K562 (cell line): ENCODE data around the gene RPL10A. TPM values are rescaled to one million over a fixed set of nuclear protein-coding genes. Genes with fewer than 3 reads are reported as not detected.

Experiments
- ATAC-seq: fragments of 200-7000 bp; cut with Tn5 transposase; 3 replicates; pipeline ENCODE4 v1.9.1; 2020; ENCODE audit warnings: moderate library complexity
- BruUV-seq: library from RNA; stranded (reverse); fragments of 400-500 nt; replicated peaks from 2 replicates; lab custom pipeline; 2021; lab: Mats Ljungman, UMichigan
- CTCF ChIA-PET: fragments of 300-600 bp; formaldehyde crosslinking; extraction: SDS; loops from one replicate; lab custom pipeline; 2021; ENCODE audit warnings: low intra/inter-chr PET ratio; lab: Yijun Ruan, JAX
- POLR2A ChIA-PET: fragments of 300-600, 350-650 bp; sonication (Branson Sonifier 250); formaldehyde crosslinking; extraction: SDS; loops from one replicate; lab custom pipeline; 2021; ENCODE audit warnings: antibody characterized with exemption, inconsistent platforms; lab: Yijun Ruan, JAX
- DNase-seq, 4 experiments: peaks; one replicate each; pipeline versions ENCODE4 v3.0.0 to v3.0.0-alpha.2; 2011 to 2018; ENCODE audit warnings: low spot score in 3 of 4, mixed read lengths in 3 of 4; ENCODE audit errors: extremely low read depth in 1 of 4
- FAIRE-seq: peaks from 2 replicates; lab custom pipeline; 2011; peaks lifted over from hg19 to GRCh38; lab: Jason Lieb, UNC
- H2AFZ ChIP-seq: 2 replicates; pipeline ENCODE4 v1.6.0; 2011; ENCODE audit warnings: low read depth, low read length, control low read depth, inconsistent platforms
- H3K27ac ChIP-seq: fragments of 200-600 bp; 3 replicates; pipeline ENCODE4 v1.8.0; 2011; ENCODE audit warnings: low read depth, mild to moderate bottlenecking, control low read depth, inconsistent platforms, low read length, moderate library complexity, mixed read lengths; ENCODE audit errors: extremely low read depth
- H3K27me3 ChIP-seq, 2 experiments: fragments of 300-600 bp in 1 of 2; 2 replicates in 1 of 2; 3 replicates in 1 of 2; pipeline versions ENCODE4 v1.6.0 to v1.8.0; 2011; ENCODE audit warnings: inconsistent platforms in 2 of 2, low read length in 2 of 2, mild to moderate bottlenecking in 1 of 2, mixed read lengths in 1 of 2, moderate library complexity in 1 of 2; ENCODE audit not compliant: control insufficient read depth in 2 of 2, insufficient read depth in 2 of 2
- H3K36me3 ChIP-seq: fragments of 300-600 bp; 3 replicates; pipeline ENCODE4 v1.8.0; 2011; ENCODE audit warnings: mild to moderate bottlenecking, low read length, inconsistent platforms; ENCODE audit not compliant: control insufficient read depth, insufficient read depth
- H3K4me1 ChIP-seq, 2 experiments: fragments of 200-600 bp in 1 of 2; replicated peaks in 1 of 2; 2 replicates in 1 of 2; 3 replicates in 1 of 2; pipeline versions ENCODE4 v1.5.1 to v1.8.0; 2011; ENCODE audit warnings: inconsistent platforms in 2 of 2, low read length in 2 of 2, mild to moderate bottlenecking in 1 of 2, mixed read lengths in 1 of 2, moderate library complexity in 1 of 2; ENCODE audit not compliant: control insufficient read depth in 2 of 2, insufficient read depth in 2 of 2
- H3K4me2 ChIP-seq: 2 replicates; pipeline ENCODE4 v1.6.1; 2011; ENCODE audit warnings: low read length, control low read depth, inconsistent platforms, mixed read lengths; ENCODE audit not compliant: insufficient read depth
- H3K4me3 ChIP-seq: fragments of 200-600 bp; sonication (generic), shearing (Covaris generic); 2 replicates; pipeline ENCODE4 v1.5.1; 2016; ENCODE audit warnings: control low read depth, inconsistent platforms
- H3K79me2 ChIP-seq: fragments of 200-600 bp; 3 replicates; pipeline ENCODE4 v1.8.0; 2011; ENCODE audit warnings: low read length, inconsistent platforms; ENCODE audit not compliant: control insufficient read depth, insufficient read depth
- H3K9ac ChIP-seq, 2 experiments: 2 replicates each; pipeline versions ENCODE4 v1.6.0 to v1.6.1; 2011; ENCODE audit warnings: low read depth in 2 of 2, low read length in 2 of 2, control low read depth in 1 of 2, inconsistent platforms in 1 of 2, mild to moderate bottlenecking in 1 of 2, mixed read lengths in 1 of 2; ENCODE audit not compliant: insufficient read depth in 1 of 2
- H3K9me1 ChIP-seq: one replicate; pipeline ENCODE4 v1.6.0; 2011; ENCODE audit warnings: inconsistent platforms, mild to moderate bottlenecking, low read length, moderate library complexity; ENCODE audit not compliant: control insufficient read depth, insufficient read depth
- H3K9me3 ChIP-seq: replicated peaks from 2 replicates; pipeline ENCODE4 v1.5.1; 2011; ENCODE audit warnings: low read depth, low read length, inconsistent platforms; ENCODE audit not compliant: control insufficient read depth, insufficient read depth
- H4K20me1 ChIP-seq: replicated peaks from 2 replicates; pipeline ENCODE4 v1.6.1; 2011; ENCODE audit warnings: low read length, inconsistent platforms, mixed read lengths; ENCODE audit not compliant: control insufficient read depth, insufficient read depth
- ATF7 ChIP-seq: fragments of 450-650 bp; IDR thresholded peaks from 2 replicates; pipeline ENCODE4 v1.7.1; 2014; ENCODE audit warnings: mild to moderate bottlenecking, moderate library complexity
- L3MBTL2 ChIP-seq: fragments of 450-650 bp; IDR thresholded peaks from 2 replicates; pipeline ENCODE4 v1.6.1; 2016; ENCODE audit warnings: mild to moderate bottlenecking, moderate library complexity
- LCOR ChIP-seq: sonication (generic); formaldehyde crosslinking; IDR thresholded peaks from 2 replicates; pipeline ENCODE4 v1.8.0; 2022; ENCODE audit warnings: mild to moderate bottlenecking, missing genetic modification reagents
- ZNF347 ChIP-seq: fragments of 450-650 bp; formaldehyde crosslinking; IDR thresholded peaks from 2 replicates; pipeline ENCODE4 v1.4.0; 2020; ENCODE audit warnings: low read depth, mild to moderate bottlenecking, moderate library complexity
- ZNF436 ChIP-seq: fragments of 250-450, 450-650 bp; sonication (Bioruptor Pico); formaldehyde crosslinking; IDR thresholded peaks from 2 replicates; pipeline ENCODE4 v1.7.0; 2020; ENCODE audit warnings: mild to moderate bottlenecking
- ZNF695 ChIP-seq: fragments of 450-650 bp; formaldehyde crosslinking; IDR thresholded peaks from 2 replicates; pipeline ENCODE4 v1.4.0; 2020; ENCODE audit warnings: mild to moderate bottlenecking, moderate library complexity
- ZNF77 ChIP-seq: fragments of 250-450 bp; sonication (Bioruptor Pico); IDR thresholded peaks from 2 replicates; pipeline ENCODE4 v1.5.0; 2020
- WGBS: fragments of 100-300 bp; shearing (Covaris generic); methylation state at CpG from one replicate; pipeline ENCODE4 v1.1.6; 2016; ENCODE audit warnings: low coverage, mixed read lengths; ENCODE audit not compliant: insufficient coverage; ENCODE audit errors: missing lambda C conversion rate; 5-methylcytosine and 5-hydroxymethylcytosine counted together
- in situ Hi-C: fragments of 300-500 bp; cut with MboI; formaldehyde crosslinking; loops from 4 replicates; pipeline ENCODE4 v1.15.0; 2018; ENCODE audit warnings: inconsistent platforms, mixed read lengths
- intact Hi-C: fragments of 100-400 bp; cut with micrococcal nuclease; formaldehyde crosslinking; loops from 2 replicates; pipeline ENCODE4 v1.14.2; 2022
- polyA plus RNA-seq, 8 experiments: library from polyadenylated mRNA; depleted of rRNA in 4 of 8; stranded (reverse) in 5 of 8; unstranded in 3 of 8; fragments of >200 nt; fragmentation: Nextera tagmentation in 2 of 8; fragmentation: Illumina TruSeq in 1 of 8; extraction: Ambion mirVana in 2 of 8; extraction: Trizol in 1 of 8; gene quantifications; 2 replicates each; pipeline versions ENCODE4 v1.2.1 to v1.2.3, GENCODE V29; 2011 to 2014; ENCODE audit warnings: inconsistent platforms in 1 of 8, missing spikeins in 1 of 8
- total RNA-seq, 7 experiments: library from RNA; depleted of rRNA in 6 of 7; stranded (reverse); fragments of >200 nt in 6 of 7; fragmentation: Illumina TruSeq in 2 of 7; extraction: Trizol in 2 of 7; gene quantifications; 2 replicates each; pipeline versions ENCODE4 v1.2.1 to v1.2.3, GENCODE V29; 2011 to 2021; ENCODE audit warnings: low replicate concordance in 1 of 7
- TF ChIP-seq, protein P1 (sequence below), 3 experiments: IDR thresholded peaks in 2 of 3; conservative IDR thresholded peaks in 1 of 3; 2 replicates each; pipeline ENCODE4 v1.5.1; 2011 to 2012; ENCODE audit warnings: low read length in 3 of 3, mild to moderate bottlenecking in 3 of 3, control low read depth in 2 of 3, improper control_type of control experiment in 1 of 3, inconsistent platforms in 1 of 3, low read depth in 1 of 3, mixed read lengths in 1 of 3, moderate library complexity in 1 of 3; ENCODE audit not compliant: insufficient read depth in 2 of 3
- TF ChIP-seq, protein P2 (sequence below), 2 experiments: IDR thresholded peaks; 2 replicates each; pipeline ENCODE4 v1.6.1; 2011; ENCODE audit warnings: borderline replicate concordance in 1 of 2, control low read depth in 1 of 2, low read depth in 1 of 2, low read length in 1 of 2, mild to moderate bottlenecking in 1 of 2, mixed read lengths in 1 of 2, moderate library complexity in 1 of 2; ENCODE audit not compliant: insufficient read depth in 1 of 2, insufficient read length in 1 of 2, poor library complexity in 1 of 2, severe bottlenecking in 1 of 2; ENCODE audit errors: extremely low read depth in 1 of 2
- TF ChIP-seq, protein P3 (sequence below): IDR thresholded peaks from 3 replicates; pipeline ENCODE4 v1.6.1; 2011; ENCODE audit warnings: borderline replicate concordance, mild to moderate bottlenecking, moderate library complexity; ENCODE audit not compliant: insufficient read length; ENCODE audit errors: extremely low read depth
- TF ChIP-seq, protein P4 (sequence below): sonication (generic); formaldehyde crosslinking; IDR thresholded peaks from 2 replicates; pipeline ENCODE4 v1.8.1; 2022; ENCODE audit warnings: missing genetic modification reagents

RPL10A gene
- total and polyA plus RNA-seq, 9 of the 15 experiments (the other 6 are each of a cell fraction or from before 2014, with no cell fraction given) = 1,589 to 3,237 (median 2,116) TPM

DNA sequence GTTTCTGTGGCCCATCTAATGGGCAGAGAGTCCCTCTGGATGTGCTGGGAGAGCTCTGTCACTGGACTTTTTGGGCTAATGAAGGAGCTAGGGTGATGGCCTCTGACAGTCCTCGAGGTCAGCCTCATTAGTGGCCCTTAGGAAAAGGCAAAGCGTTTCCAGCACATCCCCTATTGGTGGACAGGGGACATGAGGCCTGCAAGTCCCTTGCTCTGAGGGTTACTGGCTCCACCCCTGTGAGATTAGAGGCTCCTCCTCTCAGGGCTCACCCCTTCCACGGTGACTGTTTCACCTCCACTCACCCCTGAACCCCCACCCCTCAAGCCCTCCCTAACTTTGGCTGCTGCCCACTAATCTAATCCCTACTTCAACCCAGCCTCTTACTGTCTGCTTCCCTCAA is 28.9 kb upstream of the RPL10A start (continued):
- TF ChIP-seq, protein P1, sequence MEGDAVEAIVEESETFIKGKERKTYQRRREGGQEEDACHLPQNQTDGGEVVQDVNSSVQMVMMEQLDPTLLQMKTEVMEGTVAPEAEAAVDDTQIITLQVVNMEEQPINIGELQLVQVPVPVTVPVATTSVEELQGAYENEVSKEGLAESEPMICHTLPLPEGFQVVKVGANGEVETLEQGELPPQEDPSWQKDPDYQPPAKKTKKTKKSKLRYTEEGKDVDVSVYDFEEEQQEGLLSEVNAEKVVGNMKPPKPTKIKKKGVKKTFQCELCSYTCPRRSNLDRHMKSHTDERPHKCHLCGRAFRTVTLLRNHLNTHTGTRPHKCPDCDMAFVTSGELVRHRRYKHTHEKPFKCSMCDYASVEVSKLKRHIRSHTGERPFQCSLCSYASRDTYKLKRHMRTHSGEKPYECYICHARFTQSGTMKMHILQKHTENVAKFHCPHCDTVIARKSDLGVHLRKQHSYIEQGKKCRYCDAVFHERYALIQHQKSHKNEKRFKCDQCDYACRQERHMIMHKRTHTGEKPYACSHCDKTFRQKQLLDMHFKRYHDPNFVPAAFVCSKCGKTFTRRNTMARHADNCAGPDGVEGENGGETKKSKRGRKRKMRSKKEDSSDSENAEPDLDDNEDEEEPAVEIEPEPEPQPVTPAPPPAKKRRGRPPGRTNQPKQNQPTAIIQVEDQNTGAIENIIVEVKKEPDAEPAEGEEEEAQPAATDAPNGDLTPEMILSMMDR (IDR thresholded peaks at IDR 0.05 in 2 of 3, conservative IDR thresholded peaks at IDR 0.05 in 1 of 3; ENCODE audit: insufficient read depth in 2 of 3, low read depth in 1 of 3, low read length in 3 of 3) = peak; percentile 8 to 25 (median 16); a peak in 1 of 6 replicates
- TF ChIP-seq L3MBTL2 = peak; percentile 80
- TF ChIP-seq ZNF347 (CRISPR knock-in tag) = no peak

DNA sequence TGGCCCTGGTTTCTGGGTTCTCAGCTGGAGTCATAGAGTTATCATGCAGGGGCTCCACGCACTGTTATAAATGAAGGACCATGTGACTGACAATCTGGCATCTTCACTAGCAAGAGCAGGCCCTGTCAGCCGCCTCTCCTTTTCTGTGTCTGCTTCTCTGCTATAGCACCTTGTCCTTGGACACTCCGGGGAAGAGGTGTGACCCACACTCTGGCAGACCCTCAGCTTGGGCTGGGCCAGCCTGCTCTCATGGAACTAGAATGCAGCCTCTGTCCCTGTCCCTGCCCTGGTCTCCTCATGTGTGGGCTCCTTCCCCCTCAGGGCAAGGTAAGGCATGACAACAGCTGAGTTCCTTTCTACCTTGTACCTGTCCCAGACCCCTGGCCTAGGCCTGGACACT is 27.0 kb upstream of the RPL10A start:
- no TSS peak for BruUV-seq
- peaks cover 4 to 12% of the 10 kb centered on the region in 2 experiments; a peak in 4 of 5 replicates for H3K27me3 ChIP-seq
- H3K9ac ChIP-seq = no peak overlapping the region; a peak in 1 of 4 replicates
- ChIA-PET CTCF (interaction anchor here (1.4 kb wide), 1 partner anchor 8 kb away, joined by 4 read pairs; no protein-coding TSS in a partner anchor), POLR2A (no interaction called here)
- in situ Hi-C loops (no loop called here), intact Hi-C loops (no loop called here)
- peaks cover 5 to 13% of the 10 kb centered on the region in 2 experiments; a peak in 3 of 5 replicates for H3K4me1 ChIP-seq
- no peaks in the 10 kb centered on the region for H3K79me2 ChIP-seq
- no peaks in the 10 kb centered on the region for H3K9me3 ChIP-seq
- no peaks in the 10 kb centered on the region for H4K20me1 ChIP-seq
- DNase-seq = no peak
- no peak overlapping the region for H3K27ac ChIP-seq
- H3K9me1 ChIP-seq = no peaks in the 10 kb centered on the region
- 32% methylated on average over 3 of the region's 3 CpGs for WGBS
- H3K36me3 ChIP-seq = no peaks in the 10 kb centered on the region
- no peak overlapping the region for H3K4me3 ChIP-seq
- FAIRE-seq = no peak
- ATAC-seq = no peak
- H2AFZ ChIP-seq = no peak overlapping the region
- H3K4me2 ChIP-seq = no peak overlapping the region
- TF ChIP-seq, protein P2, sequence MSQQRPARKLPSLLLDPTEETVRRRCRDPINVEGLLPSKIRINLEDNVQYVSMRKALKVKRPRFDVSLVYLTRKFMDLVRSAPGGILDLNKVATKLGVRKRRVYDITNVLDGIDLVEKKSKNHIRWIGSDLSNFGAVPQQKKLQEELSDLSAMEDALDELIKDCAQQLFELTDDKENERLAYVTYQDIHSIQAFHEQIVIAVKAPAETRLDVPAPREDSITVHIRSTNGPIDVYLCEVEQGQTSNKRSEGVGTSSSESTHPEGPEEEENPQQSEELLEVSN (IDR thresholded peaks at IDR 0.05; ENCODE audit: borderline replicate concordance in 1 of 2, extremely low read depth in 1 of 2, insufficient read depth in 1 of 2, insufficient read length in 1 of 2, low read depth in 1 of 2, low read length in 1 of 2, poor library complexity in 1 of 2, severe bottlenecking in 1 of 2) = no peak
- TF ChIP-seq LCOR (no peak), ATF7 (no peak), ZNF695 (CRISPR knock-in tag) (no peak), ZNF77 (CRISPR knock-in tag) (no peak), ZNF436 (CRISPR knock-in tag) (no peak)
- TF ChIP-seq, protein P3, sequence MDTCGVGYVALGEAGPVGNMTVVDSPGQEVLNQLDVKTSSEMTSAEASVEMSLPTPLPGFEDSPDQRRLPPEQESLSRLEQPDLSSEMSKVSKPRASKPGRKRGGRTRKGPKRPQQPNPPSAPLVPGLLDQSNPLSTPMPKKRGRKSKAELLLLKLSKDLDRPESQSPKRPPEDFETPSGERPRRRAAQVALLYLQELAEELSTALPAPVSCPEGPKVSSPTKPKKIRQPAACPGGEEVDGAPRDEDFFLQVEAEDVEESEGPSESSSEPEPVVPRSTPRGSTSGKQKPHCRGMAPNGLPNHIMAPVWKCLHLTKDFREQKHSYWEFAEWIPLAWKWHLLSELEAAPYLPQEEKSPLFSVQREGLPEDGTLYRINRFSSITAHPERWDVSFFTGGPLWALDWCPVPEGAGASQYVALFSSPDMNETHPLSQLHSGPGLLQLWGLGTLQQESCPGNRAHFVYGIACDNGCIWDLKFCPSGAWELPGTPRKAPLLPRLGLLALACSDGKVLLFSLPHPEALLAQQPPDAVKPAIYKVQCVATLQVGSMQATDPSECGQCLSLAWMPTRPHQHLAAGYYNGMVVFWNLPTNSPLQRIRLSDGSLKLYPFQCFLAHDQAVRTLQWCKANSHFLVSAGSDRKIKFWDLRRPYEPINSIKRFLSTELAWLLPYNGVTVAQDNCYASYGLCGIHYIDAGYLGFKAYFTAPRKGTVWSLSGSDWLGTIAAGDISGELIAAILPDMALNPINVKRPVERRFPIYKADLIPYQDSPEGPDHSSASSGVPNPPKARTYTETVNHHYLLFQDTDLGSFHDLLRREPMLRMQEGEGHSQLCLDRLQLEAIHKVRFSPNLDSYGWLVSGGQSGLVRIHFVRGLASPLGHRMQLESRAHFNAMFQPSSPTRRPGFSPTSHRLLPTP = no peak
- TF ChIP-seq, protein P4, sequence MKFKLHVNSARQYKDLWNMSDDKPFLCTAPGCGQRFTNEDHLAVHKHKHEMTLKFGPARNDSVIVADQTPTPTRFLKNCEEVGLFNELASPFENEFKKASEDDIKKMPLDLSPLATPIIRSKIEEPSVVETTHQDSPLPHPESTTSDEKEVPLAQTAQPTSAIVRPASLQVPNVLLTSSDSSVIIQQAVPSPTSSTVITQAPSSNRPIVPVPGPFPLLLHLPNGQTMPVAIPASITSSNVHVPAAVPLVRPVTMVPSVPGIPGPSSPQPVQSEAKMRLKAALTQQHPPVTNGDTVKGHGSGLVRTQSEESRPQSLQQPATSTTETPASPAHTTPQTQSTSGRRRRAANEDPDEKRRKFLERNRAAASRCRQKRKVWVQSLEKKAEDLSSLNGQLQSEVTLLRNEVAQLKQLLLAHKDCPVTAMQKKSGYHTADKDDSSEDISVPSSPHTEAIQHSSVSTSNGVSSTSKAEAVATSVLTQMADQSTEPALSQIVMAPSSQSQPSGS (CRISPR knock-in tag) = no peak
